ENCODE measurements around the gene MC2R.

GRCh38 chr18:13872373-13872772 is 43.0 kb downstream of the MC2R start:
- TF ChIP-seq POLR2AphosphoS5 (IDR thresholded peaks at IDR 0.05; ENCODE audit: low read depth, low read length) (no peak), SIN3A (IDR thresholded peaks at IDR 0.05; ENCODE audit: borderline replicate concordance, insufficient read depth, low read depth, low read length) (no peak)
- TF ChIP-seq, protein P1, sequence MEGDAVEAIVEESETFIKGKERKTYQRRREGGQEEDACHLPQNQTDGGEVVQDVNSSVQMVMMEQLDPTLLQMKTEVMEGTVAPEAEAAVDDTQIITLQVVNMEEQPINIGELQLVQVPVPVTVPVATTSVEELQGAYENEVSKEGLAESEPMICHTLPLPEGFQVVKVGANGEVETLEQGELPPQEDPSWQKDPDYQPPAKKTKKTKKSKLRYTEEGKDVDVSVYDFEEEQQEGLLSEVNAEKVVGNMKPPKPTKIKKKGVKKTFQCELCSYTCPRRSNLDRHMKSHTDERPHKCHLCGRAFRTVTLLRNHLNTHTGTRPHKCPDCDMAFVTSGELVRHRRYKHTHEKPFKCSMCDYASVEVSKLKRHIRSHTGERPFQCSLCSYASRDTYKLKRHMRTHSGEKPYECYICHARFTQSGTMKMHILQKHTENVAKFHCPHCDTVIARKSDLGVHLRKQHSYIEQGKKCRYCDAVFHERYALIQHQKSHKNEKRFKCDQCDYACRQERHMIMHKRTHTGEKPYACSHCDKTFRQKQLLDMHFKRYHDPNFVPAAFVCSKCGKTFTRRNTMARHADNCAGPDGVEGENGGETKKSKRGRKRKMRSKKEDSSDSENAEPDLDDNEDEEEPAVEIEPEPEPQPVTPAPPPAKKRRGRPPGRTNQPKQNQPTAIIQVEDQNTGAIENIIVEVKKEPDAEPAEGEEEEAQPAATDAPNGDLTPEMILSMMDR (IDR thresholded peaks at IDR 0.05), result no peak

All from Panc1 (cell line).